ENCODE measurements around the gene AZU1. TPM values are rescaled to one million over a fixed set of nuclear protein-coding genes. Genes with fewer than 3 reads are reported as not detected.

Gene AZU1, protein sequence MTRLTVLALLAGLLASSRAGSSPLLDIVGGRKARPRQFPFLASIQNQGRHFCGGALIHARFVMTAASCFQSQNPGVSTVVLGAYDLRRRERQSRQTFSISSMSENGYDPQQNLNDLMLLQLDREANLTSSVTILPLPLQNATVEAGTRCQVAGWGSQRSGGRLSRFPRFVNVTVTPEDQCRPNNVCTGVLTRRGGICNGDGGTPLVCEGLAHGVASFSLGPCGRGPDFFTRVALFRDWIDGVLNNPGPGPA
- total RNA-seq (2021; fragmentation: NEBNext Ultra II Directional; extraction: Animal tissue kit (Norgen Biotek cat#: 25700)), result 0.80 and 1.7 TPM in 2 replicates
- polyA plus RNA-seq (2011; rRNA removed), result 1.3 and 2.7 TPM in 2 replicates
- 1.1 TPM for polyA plus RNA-seq (2011; cell fraction: cytosol; rRNA removed)
- 5.9 TPM for polyA plus RNA-seq (2011; cell fraction: nucleus; rRNA removed)
- 0.33 to 1.8 TPM (median 1.0 TPM) in 4 replicates for polyA plus RNA-seq (2012, experiment 1 of 2)
- polyA plus RNA-seq (2012, experiment 2 of 2), result 0.26 TPM
- polyA plus RNA-seq (2013, experiment 1 of 2), result 0.41 TPM
- polyA plus RNA-seq (2013, experiment 2 of 2), result 0.55 TPM
- polyA minus RNA-seq (2011; rRNA and poly(A)+ RNA removed), result 0.29 TPM in 1 of 2 replicates, not detected in the other
- polyA minus RNA-seq (2011; cell fraction: cytosol; rRNA and poly(A)+ RNA removed), result 1.3 TPM
- not detected for polyA minus RNA-seq (2011; cell fraction: nucleus; rRNA and poly(A)+ RNA removed)
- long read RNA-seq, experiment 1, partial matches to known transcripts, result 0 of 1 reads
- long read RNA-seq, experiment 1, other reads (novel, unspliced or antisense), result 1 of 1 reads
- long read RNA-seq, experiment 2, result 0 reads

DNA sequence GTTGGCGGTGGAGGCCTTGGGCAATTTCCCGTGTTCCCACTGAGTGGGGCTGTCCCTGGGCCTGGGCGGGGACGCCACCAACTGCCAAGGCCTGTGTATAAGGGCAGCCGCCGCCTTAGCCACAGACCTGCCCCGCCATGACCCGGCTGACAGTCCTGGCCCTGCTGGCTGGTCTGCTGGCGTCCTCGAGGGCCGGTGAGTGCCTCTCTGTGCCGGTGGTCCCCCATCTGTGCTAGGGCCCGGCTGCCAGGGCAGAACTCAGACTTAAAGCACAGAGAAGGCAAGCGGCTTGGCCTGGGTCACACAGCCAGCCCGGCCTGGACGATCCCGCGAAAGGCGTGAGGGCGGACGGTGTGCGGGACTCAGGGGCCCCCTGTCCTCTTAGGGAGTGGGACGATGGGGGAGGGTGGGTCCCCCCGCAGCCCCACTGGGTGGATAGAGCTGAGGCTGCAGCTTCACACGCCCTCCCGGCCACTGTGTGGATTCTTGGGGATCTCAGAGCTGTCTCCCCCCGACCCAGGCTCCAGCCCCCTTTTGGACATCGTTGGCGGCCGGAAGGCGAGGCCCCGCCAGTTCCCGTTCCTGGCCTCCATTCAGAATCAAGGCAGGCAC is at the start of gene AZU1:
AZU1 (plus strand) TSS at position 128 of the 612 bp plus-strand sequence; CDS start at position 138, 10 bp downstream.
- H3K14ac ChIP-seq (ENCODE audit: insufficient read length), result no peak within 1 kb of the TSS
- DNase-seq (ENCODE audit: low read depth in 1 of 2, low spot score in 2 of 2) (no peak), FAIRE-seq (no peak)
- WGBS, 2 experiments (ENCODE audit: extremely low coverage in 1 of 2, insufficient coverage in 1 of 2, insufficient read length in 1 of 2, insufficient replicate concordance in 2 of 2, low coverage in 1 of 2, low lambda C conversion rate in 2 of 2, missing lambda C conversion rate in 1 of 2), result 92% methylated on average over 33 of the region's 33 CpGs; no CpG with 5 or more reads in 1 of the 2 experiments
- no peak within 1 kb of the TSS for H2BK12ac ChIP-seq (ENCODE audit: low read depth, low read length)
- no peak within 1 kb of the TSS for H2AFZ ChIP-seq (ENCODE audit: low read length)
- no peak within 1 kb of the TSS for H3K4me2 ChIP-seq (ENCODE audit: insufficient read depth in 1 of 2, low read depth in 2 of 2, low read length in 2 of 2)
- no peaks in the 10 kb centered on the region for H3K79me2 ChIP-seq (ENCODE audit: control insufficient read depth in 1 of 2, insufficient read depth in 2 of 2, low read length in 2 of 2)
- H2BK15ac ChIP-seq (ENCODE audit: low read length), result no peak within 1 kb of the TSS
- H3K4me1 ChIP-seq (replicated peaks in 1 of 4; ENCODE audit: control insufficient read depth in 3 of 4, insufficient read depth in 4 of 4, low read length in 3 of 4), result peaks cover 0 to 7% (median 4%) of the 10 kb centered on the region in 4 experiments; a peak in 5 of 7 replicates
- no peak within 1 kb of the TSS for H3K18ac ChIP-seq (ENCODE audit: extremely low read depth, low read length)
- H4K91ac ChIP-seq (replicated peaks; ENCODE audit: insufficient read length, low read length), result no peak within 1 kb of the TSS
- no peak within 1 kb of the TSS for H2BK120ac ChIP-seq (replicated peaks; ENCODE audit: low read depth, low read length)
- H4K8ac ChIP-seq (ENCODE audit: extremely low read depth, insufficient read depth, low read length), result no peak within 1 kb of the TSS
- H3K23me2 ChIP-seq (ENCODE audit: low read depth, low read length), result no peaks in the 10 kb centered on the region
- no peak within 1 kb of the TSS for H3K4ac ChIP-seq (replicated peaks; ENCODE audit: insufficient read length, low read depth, low read length)
- H3K27ac ChIP-seq (ENCODE audit: low read depth, low read length), result no peak within 1 kb of the TSS
- TF ChIP-seq KDM4A (IDR thresholded peaks at IDR 0.05; ENCODE audit: low read depth, low read length, severe bottlenecking) (no peak), SRF (IDR thresholded peaks at IDR 0.05; ENCODE audit: low read depth, low read length) (no peak), KDM1A (IDR thresholded peaks at IDR 0.05; ENCODE audit: borderline replicate concordance, low read length) (0 out of 2 replicates have a peak, but pooled peaks have one; percentile 43)
- no peaks in the 10 kb centered on the region for H3K27me3 ChIP-seq (replicated peaks in 1 of 4; ENCODE audit: control insufficient read depth in 3 of 4, extremely low read depth in 1 of 4, insufficient read depth in 3 of 4, low read length in 3 of 4)
- H3K79me1 ChIP-seq (ENCODE audit: low read depth, low read length), result no peaks in the 10 kb centered on the region
- no peak within 1 kb of the TSS for H3K9ac ChIP-seq (replicated peaks in 1 of 4; ENCODE audit: extremely low read depth in 1 of 4, low read depth in 3 of 4, low read length in 3 of 4)
- H3K4me3 ChIP-seq (ENCODE audit: extremely low read depth in 1 of 4, insufficient read depth in 2 of 4, low read depth in 3 of 4, low read length in 4 of 4), result no peak within 1 kb of the TSS
- ChIA-PET CTCF (ENCODE audit: partially characterized antibody) (interaction anchor here (1.1 to 1.2 kb wide), 2 partner anchors 28 to 70 kb away, joined by 3 to 4 read pairs; no protein-coding TSS in a partner anchor), POLR2A (ENCODE audit: partially characterized antibody) (interaction anchor here (1.2 to 12.0 kb wide), 4 partner anchors 10 to 35 kb away, joined by 4 to 277 read pairs (median 7); partner anchors contain the start of gene PTBP1)
- no peak within 1 kb of the TSS for H3K23ac ChIP-seq (ENCODE audit: insufficient read length)
- H2BK5ac ChIP-seq (ENCODE audit: low read depth, low read length), result no peak within 1 kb of the TSS
- H4K20me1 ChIP-seq (replicated peaks in 1 of 2; ENCODE audit: control insufficient read depth in 1 of 2, insufficient read depth in 2 of 2, low read length in 2 of 2), result no peaks in the 10 kb centered on the region
- H3K9me3 ChIP-seq (ENCODE audit: insufficient read depth in 2 of 2, low read depth in 1 of 2, low read length in 1 of 2), result no peaks in the 10 kb centered on the region
- no peak within 1 kb of the TSS for H2BK20ac ChIP-seq (ENCODE audit: low read length)
- no peak within 1 kb of the TSS for H3K56ac ChIP-seq (replicated peaks; ENCODE audit: insufficient read length, low read depth, low read length)
- no peaks in the 10 kb centered on the region for H3K36me3 ChIP-seq (ENCODE audit: control insufficient read depth in 2 of 4, insufficient read depth in 4 of 4, low read length in 3 of 4)
- H2AK5ac ChIP-seq (ENCODE audit: low read depth, low read length), result no peak within 1 kb of the TSS
- no peak within 1 kb of the TSS for H4K5ac ChIP-seq (ENCODE audit: insufficient read length, low read depth, low read length)
